ENCODE data around the gene CASS4.

DNA sequence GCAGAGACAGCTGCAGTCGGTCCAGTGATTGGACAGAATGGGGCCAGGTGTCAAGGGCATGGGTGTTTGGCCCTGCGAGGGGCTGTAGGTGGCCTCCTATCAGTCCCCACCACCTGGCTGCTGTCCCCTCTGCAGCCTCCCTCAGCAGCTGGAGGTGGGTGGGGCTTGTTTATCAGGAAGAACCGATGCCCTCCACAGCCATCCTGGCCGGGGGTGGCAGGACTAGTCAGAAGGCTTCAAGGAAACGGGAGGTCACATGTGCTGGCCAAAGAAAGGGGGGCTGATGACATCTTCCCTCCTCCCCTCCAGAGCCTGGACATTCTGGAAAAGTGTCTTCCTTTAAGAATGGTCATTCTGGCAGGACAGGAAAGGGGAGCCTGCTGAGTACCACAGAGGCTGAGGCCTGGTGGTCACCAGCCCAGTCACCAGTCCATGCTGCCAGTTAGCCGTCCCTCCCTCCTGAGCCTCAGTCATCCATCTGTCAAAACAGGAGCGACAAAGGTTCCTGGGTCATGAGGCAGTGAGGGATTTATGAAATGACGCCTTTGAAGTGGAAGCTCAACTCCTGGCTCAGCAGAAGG lies 49.1 kb upstream of the CASS4 start:
- TF ChIP-seq, protein P1, sequence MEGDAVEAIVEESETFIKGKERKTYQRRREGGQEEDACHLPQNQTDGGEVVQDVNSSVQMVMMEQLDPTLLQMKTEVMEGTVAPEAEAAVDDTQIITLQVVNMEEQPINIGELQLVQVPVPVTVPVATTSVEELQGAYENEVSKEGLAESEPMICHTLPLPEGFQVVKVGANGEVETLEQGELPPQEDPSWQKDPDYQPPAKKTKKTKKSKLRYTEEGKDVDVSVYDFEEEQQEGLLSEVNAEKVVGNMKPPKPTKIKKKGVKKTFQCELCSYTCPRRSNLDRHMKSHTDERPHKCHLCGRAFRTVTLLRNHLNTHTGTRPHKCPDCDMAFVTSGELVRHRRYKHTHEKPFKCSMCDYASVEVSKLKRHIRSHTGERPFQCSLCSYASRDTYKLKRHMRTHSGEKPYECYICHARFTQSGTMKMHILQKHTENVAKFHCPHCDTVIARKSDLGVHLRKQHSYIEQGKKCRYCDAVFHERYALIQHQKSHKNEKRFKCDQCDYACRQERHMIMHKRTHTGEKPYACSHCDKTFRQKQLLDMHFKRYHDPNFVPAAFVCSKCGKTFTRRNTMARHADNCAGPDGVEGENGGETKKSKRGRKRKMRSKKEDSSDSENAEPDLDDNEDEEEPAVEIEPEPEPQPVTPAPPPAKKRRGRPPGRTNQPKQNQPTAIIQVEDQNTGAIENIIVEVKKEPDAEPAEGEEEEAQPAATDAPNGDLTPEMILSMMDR (conservative IDR thresholded peaks at IDR 0.05 in 1 of 2, IDR thresholded peaks at IDR 0.05 in 1 of 2; ENCODE audit: low read depth in 1 of 2, low read length in 2 of 2), result no peak
- TF ChIP-seq EZH2 (IDR thresholded peaks at IDR 0.05; ENCODE audit: low read length, missing control alignments), result no peak

All from fibroblast of lung (primary cell).